Astrocyte (in vitro differentiated cells and primary cell): ENCODE measurements around the gene GRIK5.

Source experiments
- CTCF ChIP-seq: IDR thresholded peaks from 2 replicates; pipeline ENCODE4 v1.5.1; 2011; ENCODE audit warnings: low read depth, mild to moderate bottlenecking, inconsistent platforms, low read length, moderate library complexity; ENCODE audit not compliant: insufficient read depth
- EZH2 ChIP-seq: IDR thresholded peaks from 2 replicates; pipeline ENCODE4 v1.6.1; 2012; ENCODE audit warnings: mild to moderate bottlenecking, low read length, inconsistent platforms; ENCODE audit not compliant: insufficient read depth

GRCh38 chr19:42074513-42075363, 4.7 kb upstream of the GRIK5 start:
- TF ChIP-seq CTCF (no peak), EZH2 (no peak)
